ENCODE data around the gene UBE2C.

Gene UBE2C

DNA sequence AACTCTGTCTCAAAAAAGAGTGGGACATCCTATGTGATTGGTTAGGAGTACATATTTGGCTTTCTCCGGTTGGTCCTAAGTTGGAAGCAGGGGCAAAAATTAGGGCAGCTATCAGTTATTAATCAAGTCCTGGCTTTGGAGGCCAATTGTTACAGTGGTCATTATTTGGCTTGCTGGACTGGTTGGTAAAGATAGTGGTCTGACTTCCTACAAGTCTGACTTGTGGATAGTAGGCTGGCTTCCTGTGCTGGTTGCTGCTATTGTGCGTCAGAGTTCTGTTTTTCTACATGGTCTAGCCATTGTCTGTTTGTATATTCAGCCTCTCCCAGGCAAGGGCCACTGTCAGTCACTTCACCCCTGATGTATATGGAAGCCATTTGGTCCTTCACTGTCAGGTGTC, 37.8 kb downstream of the UBE2C start:
- peaks cover 8% of the 10 kb centered on the region for H3K36me3 ChIP-seq (ENCODE audit: control insufficient read depth, low read depth, low read length)
- no peaks in the 10 kb centered on the region for H3K9me3 ChIP-seq (ENCODE audit: control insufficient read depth, low read depth, low read length)
- H3K4me3 ChIP-seq (ENCODE audit: low read length): no peak overlapping the region
- H3K4me1 ChIP-seq (ENCODE audit: control insufficient read depth, low read depth, low read length): peaks cover 10% of the 10 kb centered on the region
- no peaks in the 10 kb centered on the region for H3K27me3 ChIP-seq (ENCODE audit: control insufficient read depth, insufficient read depth, low read length)
- no peak overlapping the region for H3K9ac ChIP-seq (ENCODE audit: low read length)
- no peak overlapping the region for H3K27ac ChIP-seq (ENCODE audit: low read length)

DNA sequence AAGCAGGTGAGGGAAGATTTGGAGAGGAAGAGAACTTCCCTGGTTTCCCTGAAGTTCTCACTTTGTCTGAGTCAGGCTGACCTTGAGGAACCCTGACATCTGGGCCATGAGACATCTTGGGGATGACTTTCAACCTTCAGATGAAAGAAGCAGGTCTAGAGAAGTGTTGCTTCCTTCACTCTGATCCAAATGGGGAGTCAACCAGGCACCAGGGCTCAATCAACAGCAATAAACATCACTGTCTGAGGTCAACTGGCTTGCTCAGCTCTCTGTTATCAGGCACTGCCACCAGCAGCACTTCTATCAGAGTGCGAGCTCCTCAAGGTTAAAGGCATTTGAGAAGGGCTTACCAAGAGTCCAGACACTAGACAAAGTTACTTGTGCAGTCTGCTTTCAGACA, 38.5 kb downstream of the UBE2C start:
- peaks cover 10% of the 10 kb centered on the region for H3K4me1 ChIP-seq (ENCODE audit: control insufficient read depth, low read depth, low read length)
- no peaks in the 10 kb centered on the region for H3K27me3 ChIP-seq (ENCODE audit: control insufficient read depth, insufficient read depth, low read length)
- H3K9ac ChIP-seq (ENCODE audit: low read length): no peak overlapping the region
- H3K36me3 ChIP-seq (ENCODE audit: control insufficient read depth, low read depth, low read length): peaks cover 8% of the 10 kb centered on the region
- no peak overlapping the region for H3K27ac ChIP-seq (ENCODE audit: low read length)
- no peaks in the 10 kb centered on the region for H3K9me3 ChIP-seq (ENCODE audit: control insufficient read depth, low read depth, low read length)
- H3K4me3 ChIP-seq (ENCODE audit: low read length): no peak overlapping the region

DNA sequence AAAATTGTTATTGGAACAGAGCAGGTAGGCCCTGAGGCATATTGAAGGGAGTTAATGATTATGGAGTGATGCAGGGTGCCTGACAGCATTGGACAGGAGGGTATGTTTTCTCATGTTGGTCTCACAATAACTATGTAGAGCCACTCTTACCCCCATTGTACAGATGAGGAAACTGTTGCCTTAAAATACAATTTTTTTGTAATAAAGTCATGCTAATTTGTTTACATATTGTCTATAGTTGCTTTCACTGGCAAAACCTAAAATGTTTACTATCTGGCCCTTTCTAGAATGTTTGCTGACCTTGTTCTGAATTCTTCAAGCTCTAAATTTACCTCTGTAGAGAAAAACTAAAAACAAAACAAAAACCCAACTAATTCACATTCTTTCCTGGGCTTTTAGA, 39.1 kb downstream of the UBE2C start:
- Histone ChIP-seq H3K9ac (ENCODE audit: low read length) (no peak overlapping the region), H3K27me3 (ENCODE audit: control insufficient read depth, insufficient read depth, low read length) (no peaks in the 10 kb centered on the region), H3K36me3 (ENCODE audit: control insufficient read depth, low read depth, low read length) (peaks cover 5% of the 10 kb centered on the region), H3K4me3 (ENCODE audit: low read length) (no peak overlapping the region), H3K9me3 (ENCODE audit: control insufficient read depth, low read depth, low read length) (no peaks in the 10 kb centered on the region), H3K27ac (ENCODE audit: low read length) (no peak overlapping the region), H3K4me1 (ENCODE audit: control insufficient read depth, low read depth, low read length) (peaks cover 10% of the 10 kb centered on the region)

DNA sequence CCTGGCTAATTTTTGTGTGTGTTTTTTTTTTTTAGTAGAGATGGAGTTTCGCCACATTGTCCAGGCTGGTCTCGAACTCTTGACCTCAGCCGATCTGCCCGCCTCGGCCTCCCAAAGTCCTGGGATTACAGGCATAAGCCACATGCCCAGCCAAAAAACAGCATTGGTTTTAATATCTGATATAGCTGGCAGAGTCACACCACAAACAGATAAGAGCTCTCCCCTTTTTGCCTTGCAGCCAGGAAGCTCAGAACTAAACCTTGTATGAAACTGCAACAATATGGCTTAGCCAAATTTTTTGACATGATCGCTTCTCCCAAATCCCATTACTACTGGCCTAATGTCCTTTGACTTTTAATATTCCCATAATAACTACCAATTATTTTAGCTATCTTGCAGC, 39.9 kb downstream of the UBE2C start:
- H3K27ac ChIP-seq (ENCODE audit: low read length): no peak overlapping the region
- H3K9me3 ChIP-seq (ENCODE audit: control insufficient read depth, low read depth, low read length): no peaks in the 10 kb centered on the region
- no peak overlapping the region for H3K4me3 ChIP-seq (ENCODE audit: low read length)
- H3K27me3 ChIP-seq (ENCODE audit: control insufficient read depth, insufficient read depth, low read length): no peaks in the 10 kb centered on the region
- H3K4me1 ChIP-seq (ENCODE audit: control insufficient read depth, low read depth, low read length): peaks cover 10% of the 10 kb centered on the region
- peaks cover 5% of the 10 kb centered on the region for H3K36me3 ChIP-seq (ENCODE audit: control insufficient read depth, low read depth, low read length)
- no peak overlapping the region for H3K9ac ChIP-seq (ENCODE audit: low read length)

DNA sequence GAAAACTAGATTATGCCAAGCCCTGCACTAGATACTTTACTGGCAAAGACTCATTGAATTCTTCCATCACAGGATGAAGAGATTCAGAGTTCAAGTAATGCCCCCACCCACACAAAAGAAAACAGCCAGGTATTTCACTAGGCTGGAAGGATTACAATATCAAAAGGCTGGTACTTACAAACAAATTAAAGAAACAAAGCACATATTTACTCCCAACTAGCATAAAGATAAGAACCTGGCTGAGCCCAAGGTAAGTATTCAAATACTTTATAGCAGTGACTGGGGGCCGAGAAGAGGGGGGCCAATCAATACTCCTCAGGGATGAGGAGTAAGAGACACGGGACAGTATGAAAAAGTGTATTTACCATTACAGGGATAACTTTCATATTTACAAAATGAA, 41.0 kb downstream of the UBE2C start:
- no peak overlapping the region for H3K27ac ChIP-seq (ENCODE audit: low read length)
- H3K9me3 ChIP-seq (ENCODE audit: control insufficient read depth, low read depth, low read length): no peaks in the 10 kb centered on the region
- peak overlapping the region; percentile 17 for H3K4me3 ChIP-seq (ENCODE audit: low read length)
- H3K9ac ChIP-seq (ENCODE audit: low read length): no peak overlapping the region
- H3K36me3 ChIP-seq (ENCODE audit: control insufficient read depth, low read depth, low read length): no peaks in the 10 kb centered on the region
- no peaks in the 10 kb centered on the region for H3K27me3 ChIP-seq (ENCODE audit: control insufficient read depth, insufficient read depth, low read length)
- H3K4me1 ChIP-seq (ENCODE audit: control insufficient read depth, low read depth, low read length): peaks cover 15% of the 10 kb centered on the region

DNA sequence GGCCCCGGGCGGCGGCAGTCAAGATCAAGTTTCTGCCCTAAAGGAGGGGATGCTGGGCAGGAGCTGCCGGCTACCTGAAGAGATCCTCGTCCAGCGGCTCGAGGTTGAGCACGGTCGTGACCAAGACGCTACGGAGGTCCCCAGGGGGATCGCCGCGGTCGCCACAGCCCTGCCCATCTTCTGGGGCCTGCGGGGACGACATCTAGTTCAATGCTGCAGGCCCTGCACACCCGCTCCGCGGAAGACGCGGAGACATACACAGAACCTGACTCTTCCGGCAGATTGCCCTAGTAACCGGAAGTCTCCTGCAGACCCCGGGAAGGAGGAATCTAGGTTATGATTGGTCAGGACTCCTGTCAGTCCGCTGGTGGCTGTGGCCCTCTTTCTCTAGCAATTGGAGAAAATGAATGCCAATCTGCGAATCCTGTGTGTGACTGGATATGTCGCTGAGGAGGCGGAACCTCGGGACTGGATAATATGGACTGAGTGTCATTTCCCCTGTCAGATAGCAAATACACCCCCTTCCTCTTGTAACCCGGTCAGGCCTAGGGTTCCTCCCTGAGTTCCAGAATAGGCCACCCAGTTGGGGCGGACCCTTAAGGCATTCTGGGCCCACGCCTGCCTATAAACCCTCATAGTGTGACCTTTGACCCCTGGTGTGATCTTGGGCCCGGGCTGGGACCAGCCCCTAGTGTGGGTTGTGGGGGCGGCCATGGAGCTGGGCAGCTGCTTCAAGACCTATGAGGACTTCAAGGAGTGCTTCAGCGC, 44.9 kb downstream of the UBE2C start, which contains the start of the genes ACOT8 and ZSWIM3:
TSS of gene ACOT8 (minus strand) at position 279 of the 768 bp plus-strand sequence. CDS start at position 202, 77 bp downstream.
TSS of gene ZSWIM3 (plus strand) at position 501 of the 768 bp plus-strand sequence. CDS start at position 713, 212 bp downstream.
- no peak within 1 kb of the TSS for H3K27ac ChIP-seq (ENCODE audit: low read length)
- peak within 1 kb of the TSS; percentile 70 for H3K4me3 ChIP-seq (ENCODE audit: low read length)
- H3K4me1 ChIP-seq (ENCODE audit: control insufficient read depth, low read depth, low read length): peaks cover 25% of the 10 kb centered on the region
- H3K9me3 ChIP-seq (ENCODE audit: control insufficient read depth, low read depth, low read length): no peaks in the 10 kb centered on the region
- no peaks in the 10 kb centered on the region for H3K27me3 ChIP-seq (ENCODE audit: control insufficient read depth, insufficient read depth, low read length)
- no peaks in the 10 kb centered on the region for H3K36me3 ChIP-seq (ENCODE audit: control insufficient read depth, low read depth, low read length)
- peak within 1 kb of the TSS; percentile 43 for H3K9ac ChIP-seq (ENCODE audit: low read length)

DNA sequence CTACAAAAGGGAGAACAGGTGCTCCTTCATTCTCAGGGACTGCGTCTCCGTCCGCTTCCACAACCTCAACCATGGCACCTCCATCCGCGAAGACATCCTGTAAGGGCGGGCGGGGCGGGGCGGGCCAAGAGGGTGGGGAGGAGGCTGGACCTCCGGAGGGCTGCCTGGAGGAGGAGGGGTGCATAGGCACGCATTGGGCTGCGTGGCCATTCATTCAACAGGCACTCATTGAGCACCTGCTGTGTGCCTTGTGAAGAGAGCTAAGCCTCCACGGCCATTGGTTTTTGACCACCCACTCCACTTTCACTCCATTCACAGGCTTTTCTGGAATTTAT, 45.4 kb downstream of the UBE2C start:
- no peaks in the 10 kb centered on the region for H3K9me3 ChIP-seq (ENCODE audit: control insufficient read depth, low read depth, low read length)
- no peak overlapping the region for H3K9ac ChIP-seq (ENCODE audit: low read length)
- no peaks in the 10 kb centered on the region for H3K36me3 ChIP-seq (ENCODE audit: control insufficient read depth, low read depth, low read length)
- H3K27ac ChIP-seq (ENCODE audit: low read length): no peak overlapping the region
- no peaks in the 10 kb centered on the region for H3K27me3 ChIP-seq (ENCODE audit: control insufficient read depth, insufficient read depth, low read length)
- H3K4me1 ChIP-seq (ENCODE audit: control insufficient read depth, low read depth, low read length): peaks cover 25% of the 10 kb centered on the region
- peak overlapping the region; percentile 70 for H3K4me3 ChIP-seq (ENCODE audit: low read length)

DNA sequence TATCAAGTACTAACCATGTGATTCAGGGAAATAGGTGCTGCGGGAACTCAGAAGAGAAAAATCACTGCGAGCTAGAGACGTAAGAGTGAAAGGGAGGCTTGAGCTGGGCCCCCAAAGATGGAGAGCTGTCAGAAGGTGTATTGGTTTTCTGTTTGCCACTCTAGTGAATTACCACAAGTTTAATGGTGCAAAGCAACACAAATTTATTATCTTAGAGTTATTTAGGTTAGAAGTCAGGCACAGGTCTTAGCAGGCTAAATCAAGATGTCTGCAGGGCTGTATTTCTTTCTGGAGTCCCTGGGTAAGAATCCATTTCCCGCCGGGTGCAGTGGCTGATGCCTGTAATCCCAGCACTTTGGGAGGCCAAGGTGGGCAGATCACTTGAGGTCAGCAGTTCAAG, 47.5 kb downstream of the UBE2C start:
- Histone ChIP-seq H3K4me3 (ENCODE audit: low read length) (no peak overlapping the region), H3K27ac (ENCODE audit: low read length) (no peak overlapping the region), H3K36me3 (ENCODE audit: control insufficient read depth, low read depth, low read length) (no peaks in the 10 kb centered on the region), H3K4me1 (ENCODE audit: control insufficient read depth, low read depth, low read length) (peaks cover 16% of the 10 kb centered on the region), H3K9me3 (ENCODE audit: control insufficient read depth, low read depth, low read length) (no peaks in the 10 kb centered on the region), H3K27me3 (ENCODE audit: control insufficient read depth, insufficient read depth, low read length) (no peaks in the 10 kb centered on the region), H3K9ac (ENCODE audit: low read length) (no peak overlapping the region)

DNA sequence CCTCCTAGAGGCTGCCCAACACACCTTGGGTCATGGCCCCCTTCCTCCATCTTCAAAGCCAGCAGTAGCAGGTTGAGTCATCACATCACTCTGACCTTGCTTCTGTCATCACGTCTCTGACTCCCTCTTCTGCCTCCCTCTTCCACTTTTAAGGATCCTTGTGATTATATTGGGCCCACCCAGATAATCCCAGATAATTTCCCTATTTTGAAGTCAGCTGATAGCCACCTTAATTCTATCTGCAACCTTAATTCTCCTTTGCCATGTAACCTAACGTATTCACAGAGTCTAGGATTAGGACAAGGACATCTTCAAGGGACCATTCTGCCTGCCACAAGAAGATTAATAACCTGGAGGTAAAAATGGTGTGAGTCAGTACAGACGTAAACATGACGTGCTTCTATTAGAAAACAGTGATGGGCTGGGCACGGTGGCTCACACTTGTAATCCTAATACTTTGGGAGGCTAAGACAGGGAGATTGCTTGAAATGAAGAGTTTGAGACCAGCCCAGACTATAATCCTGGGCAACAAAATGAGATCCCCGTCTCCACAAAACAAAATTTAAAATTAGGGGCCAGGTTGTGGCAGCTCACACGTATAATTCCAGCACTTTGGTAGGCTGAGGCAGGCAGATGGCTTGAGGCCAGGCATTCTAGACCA, 48.2 kb downstream of the UBE2C start:
- H3K36me3 ChIP-seq (ENCODE audit: control insufficient read depth, low read depth, low read length): no peaks in the 10 kb centered on the region
- H3K9me3 ChIP-seq (ENCODE audit: control insufficient read depth, low read depth, low read length): no peaks in the 10 kb centered on the region
- H3K9ac ChIP-seq (ENCODE audit: low read length): no peak overlapping the region
- H3K27ac ChIP-seq (ENCODE audit: low read length): no peak overlapping the region
- peaks cover 16% of the 10 kb centered on the region for H3K4me1 ChIP-seq (ENCODE audit: control insufficient read depth, low read depth, low read length)
- no peaks in the 10 kb centered on the region for H3K27me3 ChIP-seq (ENCODE audit: control insufficient read depth, insufficient read depth, low read length)
- no peak overlapping the region for H3K4me3 ChIP-seq (ENCODE audit: low read length)

DNA sequence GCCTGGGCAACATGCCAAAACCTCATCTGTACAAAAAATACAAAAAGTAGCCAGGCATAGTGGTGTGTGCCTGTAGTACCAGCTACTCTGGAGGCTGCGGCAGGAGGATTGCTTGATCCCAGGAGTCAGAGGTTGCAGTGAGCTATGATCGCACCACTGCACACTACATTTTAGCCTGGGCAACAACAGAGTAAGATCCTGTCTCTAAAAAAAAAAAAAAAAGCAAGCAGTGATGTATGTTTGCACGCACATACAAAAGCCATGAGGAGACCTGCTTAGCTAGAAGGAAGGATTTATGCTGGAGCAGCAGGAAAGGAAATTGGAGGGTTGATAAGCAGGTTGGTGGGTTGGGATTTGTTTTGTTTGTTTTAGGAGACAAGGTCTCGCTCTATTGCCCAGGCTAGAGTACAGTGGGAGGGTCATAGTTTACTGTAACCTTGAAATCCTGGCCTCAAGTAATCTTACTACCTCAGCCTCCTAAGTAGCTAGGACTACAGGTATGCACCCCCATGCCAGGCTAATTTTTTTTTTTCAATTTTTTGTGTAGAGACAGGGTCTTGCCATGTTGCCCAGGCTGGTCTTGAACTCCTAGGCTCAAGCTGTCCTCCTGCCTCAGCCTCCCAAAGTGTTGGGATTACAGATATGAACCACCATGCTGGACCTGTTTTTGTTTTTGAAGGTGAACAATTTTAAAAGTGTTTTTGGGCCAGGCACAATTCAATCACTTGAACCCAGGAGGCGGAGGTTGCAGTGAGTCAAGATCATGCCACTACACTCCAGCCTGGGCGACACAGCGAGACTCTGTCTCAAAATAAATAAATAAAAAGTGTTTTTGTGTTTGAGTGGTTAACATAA, 49.0 kb downstream of the UBE2C start:
- Histone ChIP-seq H3K27me3 (ENCODE audit: control insufficient read depth, insufficient read depth, low read length) (no peaks in the 10 kb centered on the region), H3K9me3 (ENCODE audit: control insufficient read depth, low read depth, low read length) (no peaks in the 10 kb centered on the region), H3K4me3 (ENCODE audit: low read length) (no peak overlapping the region), H3K27ac (ENCODE audit: low read length) (no peak overlapping the region), H3K9ac (ENCODE audit: low read length) (no peak overlapping the region), H3K36me3 (ENCODE audit: control insufficient read depth, low read depth, low read length) (no peaks in the 10 kb centered on the region), H3K4me1 (ENCODE audit: control insufficient read depth, low read depth, low read length) (peaks cover 16% of the 10 kb centered on the region)

All from iPS-18a (cell line).